ENCODE measurements around the gene DHRSX.

Gene DHRSX

DNA sequence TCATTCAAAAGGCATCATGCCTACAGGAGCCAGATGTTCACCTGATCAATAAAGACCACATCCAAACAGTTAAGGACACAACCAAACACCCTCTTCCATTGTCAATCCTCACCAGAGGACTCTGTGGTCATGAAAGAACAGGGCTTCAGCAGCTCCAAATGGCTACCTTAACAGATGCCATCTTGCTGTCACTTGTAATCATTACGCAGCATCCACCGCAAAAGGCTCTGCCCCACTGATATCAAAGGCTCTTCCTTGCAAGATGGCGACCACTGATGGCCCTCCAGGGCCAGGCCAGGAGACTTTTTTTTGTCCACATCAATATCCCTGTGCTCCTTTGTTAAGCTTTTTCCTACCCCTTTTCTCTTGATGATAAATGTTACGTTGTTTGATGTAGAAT, 157.4 kb downstream of the DHRSX start:
- ChIA-PET CTCF (no interaction called here), POLR2A (no interaction called here)
- no peak for DNase-seq (ENCODE audit: extremely low spot score)
- TF ChIP-seq, protein P1, sequence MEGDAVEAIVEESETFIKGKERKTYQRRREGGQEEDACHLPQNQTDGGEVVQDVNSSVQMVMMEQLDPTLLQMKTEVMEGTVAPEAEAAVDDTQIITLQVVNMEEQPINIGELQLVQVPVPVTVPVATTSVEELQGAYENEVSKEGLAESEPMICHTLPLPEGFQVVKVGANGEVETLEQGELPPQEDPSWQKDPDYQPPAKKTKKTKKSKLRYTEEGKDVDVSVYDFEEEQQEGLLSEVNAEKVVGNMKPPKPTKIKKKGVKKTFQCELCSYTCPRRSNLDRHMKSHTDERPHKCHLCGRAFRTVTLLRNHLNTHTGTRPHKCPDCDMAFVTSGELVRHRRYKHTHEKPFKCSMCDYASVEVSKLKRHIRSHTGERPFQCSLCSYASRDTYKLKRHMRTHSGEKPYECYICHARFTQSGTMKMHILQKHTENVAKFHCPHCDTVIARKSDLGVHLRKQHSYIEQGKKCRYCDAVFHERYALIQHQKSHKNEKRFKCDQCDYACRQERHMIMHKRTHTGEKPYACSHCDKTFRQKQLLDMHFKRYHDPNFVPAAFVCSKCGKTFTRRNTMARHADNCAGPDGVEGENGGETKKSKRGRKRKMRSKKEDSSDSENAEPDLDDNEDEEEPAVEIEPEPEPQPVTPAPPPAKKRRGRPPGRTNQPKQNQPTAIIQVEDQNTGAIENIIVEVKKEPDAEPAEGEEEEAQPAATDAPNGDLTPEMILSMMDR (IDR thresholded peaks at IDR 0.05; ENCODE audit: control extremely low read depth, extremely low read depth, low read depth, missing control alignments): no peak

DNA sequence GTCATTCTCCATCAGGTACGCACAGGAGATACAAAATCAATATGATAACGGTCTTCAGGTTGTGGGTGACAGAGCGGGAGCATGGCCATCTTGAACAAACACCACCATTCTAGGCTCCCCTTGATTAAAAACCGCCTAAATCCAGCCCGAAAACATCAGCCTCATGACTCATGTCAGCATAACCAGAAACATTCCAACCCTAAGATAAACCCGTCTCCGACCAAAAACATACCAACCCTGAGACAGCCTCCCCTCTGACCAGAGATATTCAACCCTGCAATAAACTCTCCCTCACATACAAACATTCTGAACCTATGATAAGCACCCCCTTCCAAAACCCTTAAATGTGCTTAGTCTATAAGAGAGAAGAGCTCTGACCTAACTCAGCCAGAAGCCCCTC, 157.9 kb downstream of the DHRSX start:
- DNase-seq (ENCODE audit: extremely low spot score): no peak
- POLR2A ChIA-PET: no interaction called here
- CTCF ChIA-PET: no interaction called here
- TF ChIP-seq, protein P1 (IDR thresholded peaks at IDR 0.05; ENCODE audit: control extremely low read depth, extremely low read depth, low read depth, missing control alignments): no peak

DNA sequence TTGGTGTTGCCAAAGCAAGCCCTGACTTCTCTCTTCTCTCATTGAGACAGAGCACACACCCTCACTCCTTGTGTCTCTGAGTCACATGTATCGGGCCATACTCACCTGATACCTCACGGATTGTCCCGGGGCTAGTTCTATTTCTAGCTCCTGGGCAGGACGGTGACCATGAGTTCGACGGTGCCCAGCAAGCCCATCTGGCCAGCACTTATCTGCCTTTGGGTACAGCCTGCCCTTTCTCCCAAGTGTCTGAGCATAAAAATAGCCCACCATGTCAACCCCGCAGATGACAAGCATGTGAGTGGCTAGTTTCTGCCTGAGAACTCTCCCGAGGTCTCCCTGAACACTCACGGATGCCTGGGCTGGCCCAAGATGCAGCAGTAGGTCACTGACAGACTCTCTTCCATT, 158.5 kb downstream of the DHRSX start:
- TF ChIP-seq, protein P1 (IDR thresholded peaks at IDR 0.05; ENCODE audit: control extremely low read depth, extremely low read depth, low read depth, missing control alignments): no peak
- ChIA-PET CTCF (no interaction called here), POLR2A (no interaction called here)
- no peak for DNase-seq (ENCODE audit: extremely low spot score)

DNA sequence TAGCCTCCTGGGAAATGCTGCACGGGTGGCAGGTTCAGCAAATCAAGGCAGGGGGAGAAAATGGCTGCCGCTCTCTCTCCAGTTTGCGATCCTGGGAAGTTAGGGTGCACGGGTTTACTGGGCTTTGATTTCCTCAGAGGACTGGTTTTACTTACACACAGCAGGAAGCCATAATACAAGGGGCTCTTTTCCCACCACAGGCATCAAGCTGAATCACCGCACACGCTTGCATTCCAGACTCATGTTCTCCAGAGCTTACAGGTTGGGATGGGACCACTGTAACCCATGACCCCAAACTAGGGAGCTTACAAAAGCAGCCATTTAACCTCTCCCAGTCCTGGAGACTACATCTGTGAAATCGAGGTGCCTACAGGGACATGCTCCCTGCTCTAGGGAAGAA, 159.8 kb downstream of the DHRSX start:
- CTCF ChIA-PET: no interaction called here

DNA sequence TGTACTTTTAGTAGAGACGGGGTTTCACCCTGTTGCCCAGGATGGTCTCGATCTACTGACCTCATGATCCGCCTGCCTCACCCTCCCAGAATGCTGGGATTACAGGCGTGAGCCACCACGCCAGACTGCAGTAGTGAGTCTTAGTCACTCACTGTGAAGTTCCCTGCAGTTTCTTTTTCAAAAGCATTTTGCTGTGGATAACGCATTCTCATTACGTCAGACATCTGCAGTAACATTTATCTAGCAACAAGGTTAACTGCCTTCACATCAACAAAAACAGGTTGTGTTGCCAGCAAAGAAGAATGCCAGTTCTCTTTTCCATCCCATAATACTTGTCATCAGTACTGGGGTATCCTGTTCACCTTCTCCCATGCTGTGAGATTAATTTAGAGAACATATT, 164.6 kb downstream of the DHRSX start:
- CTCF ChIA-PET: no interaction called here
- TF ChIP-seq, protein P1 (IDR thresholded peaks at IDR 0.05; ENCODE audit: control extremely low read depth, extremely low read depth, low read depth, missing control alignments): no peak
- DNase-seq (ENCODE audit: extremely low spot score): no peak
- POLR2A ChIA-PET: no interaction called here

More for the DNA sequence above, 159.8 kb downstream of the DHRSX start:
- TF ChIP-seq, protein P1 (IDR thresholded peaks at IDR 0.05; ENCODE audit: control extremely low read depth, extremely low read depth, low read depth, missing control alignments): no peak
- POLR2A ChIA-PET: no interaction called here
- no peak for DNase-seq (ENCODE audit: extremely low spot score)

DNA sequence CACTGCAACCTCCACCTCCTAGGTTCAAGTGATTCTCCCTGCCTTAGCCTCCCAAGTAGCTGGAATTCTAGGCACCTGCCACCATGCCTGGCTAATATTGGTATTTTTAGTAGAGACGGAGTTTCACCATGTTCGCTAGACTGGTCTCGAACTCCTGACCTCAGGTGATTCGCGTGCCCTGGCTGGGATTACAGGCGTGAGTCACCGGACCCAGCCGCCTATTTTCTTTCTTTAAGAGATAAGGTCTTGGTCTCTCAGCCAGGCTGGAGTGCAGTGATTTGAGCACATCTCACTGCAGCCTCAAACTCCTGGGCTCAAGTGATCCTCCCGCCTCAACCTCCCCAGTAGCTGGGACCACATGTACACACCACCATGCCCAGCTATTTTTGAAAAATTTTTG, 166.5 kb downstream of the DHRSX start:
- TF ChIP-seq, protein P1 (IDR thresholded peaks at IDR 0.05; ENCODE audit: control extremely low read depth, extremely low read depth, low read depth, missing control alignments): no peak
- DNase-seq (ENCODE audit: extremely low spot score): no peak
- ChIA-PET CTCF (no interaction called here), POLR2A (no interaction called here)

DNA sequence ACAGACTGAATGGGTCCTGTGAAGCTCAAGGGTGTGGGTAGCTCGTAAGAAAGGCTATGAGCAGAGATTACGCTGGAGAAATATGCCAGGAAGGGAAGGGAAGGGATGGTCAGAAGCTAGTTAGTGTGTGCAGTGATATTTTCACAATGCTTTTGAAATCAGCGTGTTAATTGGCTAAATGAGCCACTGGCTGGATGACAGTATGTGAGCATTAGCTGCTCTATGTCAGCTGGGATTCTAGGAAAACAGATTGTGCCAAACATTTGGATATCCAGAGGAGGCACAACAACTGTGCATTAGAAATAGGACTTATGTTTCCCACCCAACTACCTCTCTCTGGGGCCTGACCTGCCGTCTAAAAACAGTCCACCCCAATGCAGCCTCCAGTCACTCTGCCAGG, 168.5 kb downstream of the DHRSX start:
- DNase-seq (ENCODE audit: extremely low spot score): no peak
- TF ChIP-seq, protein P1 (IDR thresholded peaks at IDR 0.05; ENCODE audit: control extremely low read depth, extremely low read depth, low read depth, missing control alignments): no peak
- POLR2A ChIA-PET: no interaction called here
- CTCF ChIA-PET: no interaction called here

Data from GM10248 (cell line).